ENCODE results near the gene BATF2. TPM values are rescaled to one million over a fixed set of nuclear protein-coding genes. Genes with fewer than 3 reads are reported as not detected.
A peak's percentile ranks its signal among the peaks of the same experiment; 100 is the strongest.

Gene BATF2
- total and polyA plus RNA-seq, 9 of the 15 experiments (the other 6 are each of a cell fraction or from before 2014, with no cell fraction given) = 1.7 to 8.9 (median 6.4) TPM

GRCh38 chr11:65040847-65041622, 44.3 kb upstream of the BATF2 start, which contains the start of gene SAC3D1 (continued):
- TF ChIP-seq TFE3 (CRISPR knock-in tag; IDR thresholded peaks at IDR 0.05) = no peak; the same call in 1 of the 2 replicates
- no peak for TF ChIP-seq ARNT (IDR thresholded peaks at IDR 0.05)
- TF ChIP-seq CREM (IDR thresholded peaks at IDR 0.05; ENCODE audit: low read depth) = peak; percentile 45
- no peak for TF ChIP-seq SMARCA5 (IDR thresholded peaks at IDR 0.05)
- TF ChIP-seq, protein P1, sequence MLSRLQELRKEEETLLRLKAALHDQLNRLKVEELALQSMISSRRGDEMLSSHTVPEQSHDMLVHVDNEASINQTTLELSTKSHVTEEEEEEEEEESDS (CRISPR knock-in tag; IDR thresholded peaks at IDR 0.05) = no peak
- TF ChIP-seq ZNF324 (CRISPR knock-in tag; IDR thresholded peaks at IDR 0.05) = no peak
- peak; percentile 70 for TF ChIP-seq RB1 (IDR thresholded peaks at IDR 0.05; ENCODE audit: low read depth)
- TF ChIP-seq ESRRB (CRISPR knock-in tag; IDR thresholded peaks at IDR 0.05; ENCODE audit: borderline replicate concordance) = no peak
- TF ChIP-seq MNT (conservative IDR thresholded peaks at IDR 0.05) = peak; percentile 42 to 76; a peak in 3 of 4 replicates
- TF ChIP-seq ZFPM2 (CRISPR knock-in tag; IDR thresholded peaks at IDR 0.05) = no peak
- no peak for TF ChIP-seq PRMT5 (CRISPR knock-in tag; IDR thresholded peaks at IDR 0.05)
- peak; percentile 62 to 71; a peak in 3 of 4 replicates for TF ChIP-seq MAZ (CRISPR knock-in tag; conservative IDR thresholded peaks at IDR 0.05 in 1 of 2, IDR thresholded peaks at IDR 0.05 in 1 of 2)
- TF ChIP-seq THAP12 (CRISPR knock-in tag; IDR thresholded peaks at IDR 0.05) = 0 out of 2 replicates have a peak, but pooled peaks have one; percentile 3
- no peak for TF ChIP-seq MAFG (tag; conservative IDR thresholded peaks at IDR 0.05)
- no peak for TF ChIP-seq MXI1 (IDR thresholded peaks at IDR 0.05; ENCODE audit: low read depth, low read length)
- no peak for TF ChIP-seq NFXL1 (CRISPR knock-in tag; IDR thresholded peaks at IDR 0.05)
- TF ChIP-seq ZSCAN29 (IDR thresholded peaks at IDR 0.05) = peak; percentile 42; the same call in 1 of the 2 replicates
- 0 out of 2 replicates have a peak, but pooled peaks have one; percentile 23 for TF ChIP-seq ATF6 (CRISPR knock-in tag; IDR thresholded peaks at IDR 0.05)
- no peak for TF ChIP-seq NCOA4 (IDR thresholded peaks at IDR 0.05; ENCODE audit: partially characterized antibody)
- TF ChIP-seq PRPF4 (IDR thresholded peaks at IDR 0.05; ENCODE audit: insufficient read depth, low read depth, low read length, poor library complexity, severe bottlenecking) = no peak
- no peak for TF ChIP-seq ZNF589 (CRISPR knock-in tag; IDR thresholded peaks at IDR 0.05; ENCODE audit: low read depth)
